Thyroid gland (tissue), 4 donors: ENCODE data around the gene CLGN. TPM values are rescaled to one million over a fixed set of nuclear protein-coding genes. Genes with fewer than 3 reads are reported as not detected.
A peak's percentile ranks its signal among the peaks of the same experiment; 100 is the strongest.

Source experiments
- DNase-seq, 2 donors: peaks; one replicate each; pipeline ENCODE4 v3.0.0-alpha.2; 2019
- H3K27ac ChIP-seq, 3 donors: fragments of 200-600 bp; sonication (generic); 1 replicate in 2 of 3; 2 replicates in 1 of 3; pipeline ENCODE4 v1.5.1; 2016 to 2019; ENCODE audit warnings: mild to moderate bottlenecking in 1 of 3, moderate library complexity in 1 of 3
- H3K27me3 ChIP-seq: fragments of 200-600 bp; sonication (generic); one replicate; pipeline ENCODE4 v1.5.1; 2019
- H3K36me3 ChIP-seq, 2 donors: fragments of 200-600 bp; sonication (generic); one replicate each; pipeline ENCODE4 v1.5.1; 2016 to 2019
- H3K4me1 ChIP-seq, 2 donors: fragments of 200-600 bp; sonication (generic); one replicate each; pipeline ENCODE4 v1.5.1; 2017 to 2019
- H3K4me3 ChIP-seq, 3 donors: fragments of 200-600 bp; sonication (generic); replicated peaks in 1 of 3; 1 replicate in 2 of 3; 2 replicates in 1 of 3; pipeline ENCODE4 v1.5.1; 2016; ENCODE audit warnings: mild to moderate bottlenecking in 1 of 3
- H3K9me3 ChIP-seq: fragments of 200-600 bp; sonication (generic); one replicate; pipeline ENCODE4 v1.5.1; 2017
- CTCF ChIP-seq, 6 experiments: fragments of 200-600 bp in 3 of 6; fragments of 450-650 bp in 3 of 6; sonication (generic) in 3 of 6; IDR thresholded peaks; one replicate each; pipeline ENCODE4 v1.5.1; 2016 to 2019; ENCODE audit warnings: antibody characterized with exemption in 6 of 6, mild to moderate bottlenecking in 2 of 6, inconsistent platforms in 1 of 6, moderate library complexity in 1 of 6
- POLR2A ChIP-seq, 2 donors: fragments of 450-650 bp; IDR thresholded peaks; one replicate each; pipeline ENCODE4 v1.6.1; 2017; ENCODE audit warnings: antibody characterized with exemption in 2 of 2, mild to moderate bottlenecking in 2 of 2, moderate library complexity in 1 of 2
- WGBS, 2 donors: methylation state at CpG; one replicate each; pipeline ENCODE4 v1.1.5; 2017; 5-methylcytosine and 5-hydroxymethylcytosine counted together
- intact Hi-C: fragments of 100-400 bp; cut with DNase I; formaldehyde crosslinking; loops from one replicate; pipeline ENCODE4 v1.15.1; 2023
- total RNA-seq, 4 donors: library from RNA; depleted of rRNA; stranded (reverse); fragments of >200 nt; gene quantifications; one replicate each; pipeline ENCODE4 v1.2.3, GENCODE V29; 2016

Gene CLGN
- total RNA-seq, 4 donors from 2014 or later = 0.11 to 0.39 (median 0.13) TPM; not detected in 1

GRCh38 chr4:140343303-140343702 is 84.1 kb downstream of the CLGN start:
- no peaks in the 10 kb centered on the region for H3K27me3 ChIP-seq
- intact Hi-C loops = no loop called here
- peaks cover 0 to 5% of the 10 kb centered on the region in 2 donors for H3K4me1 ChIP-seq
- no peaks in the 10 kb centered on the region for H3K9me3 ChIP-seq
- WGBS, 2 donors = 25 to 31% methylated on average over 5 of the region's 5 CpGs
- DNase-seq = peak; percentile 62 to 68
- H3K4me3 ChIP-seq = no peak overlapping the region
- H3K36me3 ChIP-seq = no peaks in the 10 kb centered on the region
- H3K27ac ChIP-seq = no peak overlapping the region
- no peak for TF ChIP-seq CTCF (IDR thresholded peaks at IDR 0.05)
- TF ChIP-seq POLR2A (IDR thresholded peaks at IDR 0.05) = no peak

DNA sequence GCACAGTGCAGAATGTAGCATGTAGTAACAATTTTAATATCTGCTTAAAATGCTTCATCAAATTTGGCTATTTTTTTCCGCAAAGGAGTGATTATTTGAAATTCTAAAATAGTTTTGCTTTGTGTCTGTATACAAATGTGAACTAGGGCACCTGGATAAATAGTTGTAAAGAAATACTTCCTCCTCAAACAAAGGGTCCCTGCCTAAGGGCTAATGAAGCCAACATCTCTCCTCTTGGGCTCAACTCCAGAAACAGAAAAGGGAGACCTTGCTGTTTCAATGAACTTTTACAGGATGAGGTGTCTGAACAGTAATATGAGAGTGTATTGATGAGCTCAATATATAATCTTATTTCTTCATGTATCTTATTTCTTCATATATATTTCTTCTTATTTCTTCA is 84.8 kb downstream of the CLGN start:
- Histone ChIP-seq H3K4me1 (peaks cover 0 to 5% of the 10 kb centered on the region in 2 donors), H3K9me3 (no peaks in the 10 kb centered on the region), H3K4me3 (no peak overlapping the region), H3K36me3 (no peaks in the 10 kb centered on the region), H3K27ac (no peak overlapping the region), H3K27me3 (no peaks in the 10 kb centered on the region)
- intact Hi-C loops = no loop called here
- 90 to 93% methylated on average over 1 of the region's 1 CpG for WGBS, 2 donors
- no peak for DNase-seq
- TF ChIP-seq CTCF (IDR thresholded peaks at IDR 0.05) = no peak
- TF ChIP-seq POLR2A (IDR thresholded peaks at IDR 0.05) = no peak

Other genes starting within 250 kb of the CLGN start
- 10 to 100 TPM; 62.0 to 71.4 (median 66.0) TPM for gene SCOC, start 54.0 kb downstream of the CLGN start, total RNA-seq
- gene MGAT4D, start 70.6 kb upstream of the CLGN start, total RNA-seq = not detected
- 10 to 100 TPM; 24.7 to 41.9 (median 31.5) TPM for gene ELMOD2, start 96.5 kb upstream of the CLGN start, total RNA-seq
- not detected for gene UCP1, start 141.3 kb upstream of the CLGN start, total RNA-seq